K562 (cell line): ENCODE measurements around the gene ARL13B. TPM values are rescaled to one million over a fixed set of nuclear protein-coding genes. Genes with fewer than 3 reads are reported as not detected.
A peak's percentile ranks its signal among the peaks of the same experiment; 100 is the strongest.

ENCODE experiments used
- CBFA2T3 ChIP-seq: fragments of 450-650 bp; IDR thresholded peaks from 2 replicates; pipeline ENCODE4 v1.6.1; 2017
- CREB3L1 ChIP-seq: fragments of 450-650 bp; IDR thresholded peaks from 2 replicates; pipeline ENCODE4 v1.6.1; 2014; ENCODE audit warnings: low read depth, mild to moderate bottlenecking, moderate library complexity, borderline replicate concordance
- EP400 ChIP-seq: fragments of 450-650 bp; IDR thresholded peaks from 2 replicates; pipeline ENCODE4 v1.6.1; 2017; ENCODE audit warnings: antibody characterized with exemption, mild to moderate bottlenecking, moderate library complexity
- GTF3C2 ChIP-seq: IDR thresholded peaks from 3 replicates; pipeline ENCODE4 v1.6.1; 2011; ENCODE audit warnings: borderline replicate concordance, mild to moderate bottlenecking, moderate library complexity; ENCODE audit not compliant: insufficient read length; ENCODE audit errors: extremely low read depth
- TEAD4 ChIP-seq, 2 experiments: sonication (generic) in 1 of 2; formaldehyde crosslinking in 1 of 2; IDR thresholded peaks; 2 replicates each; pipeline versions ENCODE4 v1.6.1 to v1.8.0; 2012 to 2022; ENCODE audit warnings: borderline replicate concordance in 1 of 2, inconsistent platforms in 1 of 2, low read length in 1 of 2, mild to moderate bottlenecking in 1 of 2, missing genetic modification reagents in 1 of 2
- ZBTB40 ChIP-seq, 2 experiments: fragments of 450-650 bp in 1 of 2; sonication (generic) in 1 of 2; formaldehyde crosslinking in 1 of 2; IDR thresholded peaks; 2 replicates each; pipeline versions ENCODE4 v1.7.1 to v1.9.0; 2016 to 2022; ENCODE audit warnings: inconsistent platforms in 1 of 2, mild to moderate bottlenecking in 1 of 2, missing genetic modification reagents in 1 of 2
- ZNF3 ChIP-seq: fragments of 250-450 bp; sonication (Bioruptor Pico); IDR thresholded peaks from 2 replicates; pipeline ENCODE4 v1.5.0; 2021; ENCODE audit warnings: mild to moderate bottlenecking, moderate library complexity
- ZNF639 ChIP-seq, 2 experiments: fragments of 200-800 bp in 1 of 2; sonication (Bioruptor generic) in 1 of 2; sonication (generic) in 1 of 2; formaldehyde crosslinking in 1 of 2; IDR thresholded peaks in 1 of 2; conservative IDR thresholded peaks in 1 of 2; 2 replicates each; pipeline versions ENCODE4 v1.5.0 to v1.6.1; 2016 to 2020; ENCODE audit warnings: missing compliant biosample characterization in 1 of 2, missing genetic modification characterization in 1 of 2, missing genetic modification reagents in 1 of 2
- polyA plus RNA-seq, 8 experiments: library from polyadenylated mRNA; depleted of rRNA in 4 of 8; stranded (reverse) in 5 of 8; unstranded in 3 of 8; fragments of >200 nt; fragmentation: Nextera tagmentation in 2 of 8; fragmentation: Illumina TruSeq in 1 of 8; extraction: Ambion mirVana in 2 of 8; extraction: Trizol in 1 of 8; gene quantifications; 2 replicates each; pipeline versions ENCODE4 v1.2.1 to v1.2.3, GENCODE V29; 2011 to 2014; ENCODE audit warnings: inconsistent platforms in 1 of 8, missing spikeins in 1 of 8
- total RNA-seq, 7 experiments: library from RNA; depleted of rRNA in 6 of 7; stranded (reverse); fragments of >200 nt in 6 of 7; fragmentation: Illumina TruSeq in 2 of 7; extraction: Trizol in 2 of 7; gene quantifications; 2 replicates each; pipeline versions ENCODE4 v1.2.1 to v1.2.3, GENCODE V29; 2011 to 2021; ENCODE audit warnings: low replicate concordance in 1 of 7

The ARL13B gene
- total and polyA plus RNA-seq, 9 of the 15 experiments (the other 6 are each of a cell fraction or from before 2014, with no cell fraction given) = 4.1 to 16.9 (median 12.2) TPM

GRCh38 chr3:93973131-93974126, 6.5 kb upstream of the ARL13B start, which contains the start of gene PROS1 (continued):
- TF ChIP-seq GTF3C2 (no peak), CBFA2T3 (peak; percentile 26; the same call in 1 of the 2 replicates), ZBTB40 (IDR thresholded peaks at IDR 0.05) (no peak), ZBTB40 (CRISPR knock-in tag; IDR thresholded peaks at IDR 0.05) (no peak), CREB3L1 (peak; percentile 39; the same call in 1 of the 2 replicates), TEAD4 (IDR thresholded peaks at IDR 0.05; ENCODE audit: low read length) (no peak), TEAD4 (CRISPR knock-in tag; IDR thresholded peaks at IDR 0.05; ENCODE audit: borderline replicate concordance) (no peak), ZNF639 (CRISPR knock-in tag; conservative IDR thresholded peaks at IDR 0.05 in 1 of 2, IDR thresholded peaks at IDR 0.05 in 1 of 2) (no peak), EP400 (peak; percentile 58; the same call in 1 of the 2 replicates), ZNF3 (CRISPR knock-in tag) (no peak)
